Stimulated activated naive B cell treated with anti-CD40 and anti-IgM and Interleukin-4, amounts not matched to agents 10 μg/mL and 1 μg/mL and 100 μg/mL, for 72 hours (primary cell): ENCODE results near the gene NOLC1.

Experiments used
- ATAC-seq, 2 donors: fragments of 150-1000 bp; cut with Tn5 transposase; replicated peaks; 2 replicates each; pipeline ENCODE4 v1.10.0; 2021; ENCODE audit warnings: moderate library complexity in 1 of 2
- DNase-seq: peaks from one replicate; pipeline ENCODE4 v3.0.0; 2021
- H3K27ac Mint-ChIP-seq: one replicate; pipeline ENCODE4 v1.8.0; 2022; ENCODE audit warnings: mild to moderate bottlenecking, mixed read lengths
- H3K27me3 Mint-ChIP-seq, 2 donors: one replicate each; pipeline ENCODE4 v1.8.0; 2022; ENCODE audit warnings: mixed read lengths in 2 of 2
- H3K36me3 Mint-ChIP-seq, 2 donors: one replicate each; pipeline ENCODE4 v1.8.0; 2022; ENCODE audit warnings: mixed read lengths in 2 of 2, mild to moderate bottlenecking in 1 of 2
- H3K4me1 Mint-ChIP-seq, 2 donors: one replicate each; pipeline ENCODE4 v1.8.0; 2022; ENCODE audit warnings: mixed read lengths in 2 of 2, mild to moderate bottlenecking in 1 of 2
- H3K4me3 Mint-ChIP-seq, 2 donors: one replicate each; pipeline ENCODE4 v1.8.0; 2022; ENCODE audit warnings: mild to moderate bottlenecking in 2 of 2, mixed read lengths in 2 of 2, moderate library complexity in 1 of 2
- H3K9me3 Mint-ChIP-seq, 2 donors: one replicate each; pipeline ENCODE4 v1.8.0; 2022; ENCODE audit warnings: mixed read lengths in 2 of 2, mild to moderate bottlenecking in 1 of 2

NOLC1 gene

DNA sequence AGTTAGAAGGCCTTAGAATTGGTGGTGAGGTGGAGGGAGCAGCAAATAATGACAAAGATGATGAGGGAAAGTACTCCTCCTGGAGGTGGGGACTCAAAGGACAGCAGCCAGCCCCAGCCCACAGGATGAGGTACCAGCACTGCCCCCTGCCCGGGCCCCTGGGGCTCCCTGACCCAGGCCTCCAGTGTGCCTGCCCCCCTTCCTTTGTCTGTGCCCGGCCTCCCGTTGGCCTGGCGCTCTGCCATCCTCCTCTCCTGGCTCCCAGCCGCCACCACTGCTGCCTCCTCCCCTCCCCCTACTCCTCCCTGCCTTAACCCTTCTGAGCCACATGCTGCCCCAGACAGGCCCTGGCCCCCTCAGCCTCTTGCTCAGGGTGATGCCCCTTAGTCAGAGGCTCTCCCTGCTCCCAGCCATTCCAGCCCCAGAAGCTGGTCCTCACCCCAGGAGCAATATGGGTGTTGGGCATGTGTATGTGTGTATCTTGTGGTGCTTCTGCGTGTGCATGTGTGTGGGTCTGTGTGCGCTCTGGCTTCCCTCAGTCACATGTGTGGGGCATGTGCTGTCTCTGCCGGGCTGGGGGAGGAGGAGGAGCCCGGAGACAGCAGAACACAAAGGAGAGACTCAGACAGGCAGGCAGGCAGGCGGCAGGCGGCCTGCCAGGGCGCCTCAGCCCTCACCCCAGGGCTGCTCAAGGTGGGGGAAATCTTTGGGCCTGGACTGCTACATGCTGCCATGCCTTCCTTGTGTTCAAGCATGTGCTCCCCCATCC lies 34.6 kb upstream of the NOLC1 start:
- Mint-ChIP-seq H3K4me1 (peaks cover 62 to 78% of the 10 kb centered on the region in 2 donors), H3K9me3 (no peaks in the 10 kb centered on the region), H3K4me3 (peak overlapping the region; percentile 96 to 98), H3K36me3 (peaks cover 2 to 4% of the 10 kb centered on the region in 2 donors), H3K27me3 (no peaks in the 10 kb centered on the region), H3K27ac (peak overlapping the region; percentile 92)
- DNase-seq (peak; percentile 24), ATAC-seq (peak; percentile 8 to 13)

DNA sequence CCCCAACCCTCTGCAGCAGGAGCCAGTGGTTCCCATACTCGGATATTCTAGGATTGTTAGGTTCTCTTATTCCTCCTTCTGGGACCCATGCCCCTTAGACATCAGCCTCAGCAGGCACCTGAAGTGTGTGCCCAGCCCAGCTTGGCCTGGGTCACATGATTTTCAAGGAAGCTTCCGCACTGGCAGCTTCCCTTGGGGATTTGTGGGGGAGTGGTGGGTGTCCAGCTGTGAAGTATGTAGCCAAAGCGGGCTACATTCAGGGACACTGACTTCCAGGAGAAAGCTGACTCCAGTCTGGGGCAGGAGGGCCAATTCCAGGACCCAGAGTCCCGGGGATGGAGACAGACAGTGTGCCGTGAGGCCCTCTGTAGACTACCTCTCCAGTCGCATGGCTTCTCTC lies 33.3 kb upstream of the NOLC1 start:
- Mint-ChIP-seq H3K4me3 (peak overlapping the region; percentile 96 to 98), H3K9me3 (no peaks in the 10 kb centered on the region), H3K4me1 (peaks cover 57 to 65% of the 10 kb centered on the region in 2 donors), H3K36me3 (peaks cover 0 to 4% of the 10 kb centered on the region in 2 donors), H3K27ac (peak overlapping the region; percentile 92), H3K27me3 (no peaks in the 10 kb centered on the region)
- DNase-seq (peak; percentile 61), ATAC-seq (peak in 1 of 2 donors; percentile 2)

DNA sequence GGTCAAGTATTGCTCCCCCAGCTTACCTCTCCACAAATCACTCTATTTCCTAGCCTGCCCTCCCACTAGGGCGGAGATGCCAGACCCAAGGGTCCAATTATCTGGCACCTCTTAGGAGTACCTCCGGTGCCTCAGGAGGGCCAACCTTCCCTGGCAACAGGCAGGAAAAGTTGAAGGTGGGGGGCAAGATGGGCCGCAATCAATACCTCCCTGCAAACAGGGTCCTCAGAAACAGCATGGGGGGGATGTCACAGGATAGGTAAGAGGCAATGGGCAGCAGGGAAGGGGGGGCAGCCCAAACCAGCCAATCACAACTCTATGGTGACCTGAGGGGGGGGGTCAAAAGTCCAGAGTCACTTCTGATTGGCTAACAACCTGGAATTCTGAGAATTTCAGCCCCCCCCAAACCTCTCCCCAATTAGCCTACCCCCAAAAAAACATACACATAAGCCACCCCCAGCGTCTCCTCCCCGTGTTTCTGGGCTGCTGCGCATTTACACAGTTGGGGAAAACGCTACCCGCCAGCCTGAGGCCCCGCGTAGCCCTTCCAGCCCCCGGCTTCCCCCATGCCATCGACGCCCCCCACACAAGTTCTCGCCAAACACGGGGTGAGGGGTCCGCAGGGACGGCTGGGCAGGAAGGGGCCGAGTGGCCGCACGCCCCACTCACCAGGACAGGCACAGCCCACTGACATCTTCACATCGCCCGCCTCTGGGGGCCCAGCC lies 32.6 kb upstream of the NOLC1 start:
- H3K36me3 Mint-ChIP-seq: peaks cover 0 to 4% of the 10 kb centered on the region in 2 donors

DNA sequence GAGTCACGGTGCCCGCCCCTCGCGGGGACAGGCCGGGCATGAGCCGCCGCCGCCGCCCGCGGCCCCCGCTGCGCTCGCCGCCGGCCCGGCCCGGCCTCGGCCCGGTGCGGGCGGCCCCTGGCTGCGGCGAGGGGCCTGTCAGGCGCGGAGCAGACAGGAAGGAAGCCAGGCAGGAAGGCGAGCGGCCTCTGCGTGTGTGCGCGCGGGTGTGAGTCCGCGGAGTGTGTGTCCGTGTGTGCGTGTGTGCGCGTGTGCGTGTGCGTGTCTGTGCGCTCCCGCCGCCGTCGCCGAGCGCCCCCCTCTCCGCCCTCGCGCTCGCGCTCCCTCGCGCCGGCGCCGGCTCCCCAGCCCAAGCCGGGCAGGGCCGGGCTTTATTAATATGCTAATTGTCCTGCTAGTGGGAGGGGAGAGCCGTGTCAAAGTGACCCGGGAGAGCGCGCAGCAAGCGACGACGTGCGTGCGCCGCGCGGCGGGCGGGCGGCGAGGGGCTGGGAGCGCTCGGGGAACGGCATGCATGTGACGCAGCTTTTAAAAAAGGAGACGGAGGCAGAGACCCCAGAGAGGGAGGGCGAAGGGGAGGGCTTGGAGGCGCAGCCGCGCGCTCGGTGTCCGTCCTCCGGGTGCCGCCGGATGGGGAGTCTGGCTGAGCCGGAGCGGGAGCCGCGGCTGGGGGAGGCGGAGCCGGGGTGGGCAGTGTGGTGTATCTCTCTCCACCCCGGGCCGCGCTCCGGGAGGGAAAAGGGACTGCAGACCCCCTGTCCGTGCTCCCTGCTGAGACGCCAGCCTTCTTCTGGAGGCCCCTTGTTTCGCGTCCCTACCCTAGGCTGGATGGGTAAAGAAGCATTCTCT lies 31.8 kb upstream of the NOLC1 start, which contains the start of gene LDB1:
LDB1 (minus strand) TSS at position 227 of the 849 bp plus-strand sequence. CDS start 258 bp downstream, outside the sequence.
- no peaks in the 10 kb centered on the region for H3K9me3 Mint-ChIP-seq
- no peaks in the 10 kb centered on the region for H3K36me3 Mint-ChIP-seq
- DNase-seq: peak; percentile 74
- peak within 1 kb of the TSS; percentile 92 for H3K27ac Mint-ChIP-seq
- ATAC-seq: peak; percentile 72 to 78
- H3K4me1 Mint-ChIP-seq: peaks cover 49 to 56% of the 10 kb centered on the region in 2 donors
- H3K4me3 Mint-ChIP-seq: peak within 1 kb of the TSS; percentile 96 to 98
- no peaks in the 10 kb centered on the region for H3K27me3 Mint-ChIP-seq

More for the DNA sequence above, 32.6 kb upstream of the NOLC1 start:
- Mint-ChIP-seq H3K9me3 (no peaks in the 10 kb centered on the region), H3K27me3 (no peaks in the 10 kb centered on the region), H3K27ac (peak overlapping the region; percentile 92), H3K4me3 (peak overlapping the region; percentile 96 to 98), H3K4me1 (peaks cover 56 to 64% of the 10 kb centered on the region in 2 donors)
- DNase-seq (peak; percentile 39), ATAC-seq (peak; percentile 33 to 40)

DNA sequence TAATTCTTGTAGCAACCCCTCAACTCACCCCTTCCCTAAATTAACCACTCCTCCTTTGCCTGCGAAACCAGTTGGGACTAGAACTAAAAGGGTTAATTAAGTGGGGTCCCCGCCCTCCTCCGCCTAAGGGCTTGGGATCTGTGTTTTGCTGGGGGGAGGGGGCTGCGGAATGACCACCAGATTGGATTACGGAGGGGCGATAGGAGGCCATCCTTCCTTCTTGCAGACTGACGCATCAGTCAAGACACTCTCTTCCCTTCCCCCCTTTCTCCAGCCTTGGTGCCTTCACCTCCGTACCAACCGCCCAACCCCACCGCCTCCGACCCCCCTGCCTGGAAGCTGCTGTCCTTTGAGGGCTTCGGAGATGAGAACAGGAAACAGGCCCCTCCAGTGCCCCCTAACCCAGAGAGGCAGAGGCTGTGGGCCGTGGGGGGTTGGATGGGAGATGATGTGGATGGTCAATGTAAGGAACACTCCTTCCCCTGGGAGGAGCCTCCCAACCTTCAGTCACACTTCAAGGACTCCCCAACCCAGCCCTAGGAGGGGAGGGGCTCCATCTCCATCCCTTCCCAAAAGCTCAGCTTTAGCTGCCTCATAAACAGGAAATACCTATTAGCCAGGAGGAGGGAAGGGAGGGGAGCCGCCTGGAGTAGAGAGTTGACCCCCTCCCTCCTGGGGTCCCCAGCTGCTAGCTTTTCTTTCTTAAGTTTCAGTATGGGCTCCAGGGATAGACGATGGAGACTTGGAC lies 31.0 kb upstream of the NOLC1 start:
- peak; percentile 12 for DNase-seq
- peaks cover 42 to 48% of the 10 kb centered on the region in 2 donors for H3K4me1 Mint-ChIP-seq
- H3K27me3 Mint-ChIP-seq: no peaks in the 10 kb centered on the region
- no peak for ATAC-seq
- peak overlapping the region; percentile 96 to 98 for H3K4me3 Mint-ChIP-seq
- H3K36me3 Mint-ChIP-seq: no peaks in the 10 kb centered on the region
- H3K27ac Mint-ChIP-seq: peak overlapping the region; percentile 92
- no peaks in the 10 kb centered on the region for H3K9me3 Mint-ChIP-seq

DNA sequence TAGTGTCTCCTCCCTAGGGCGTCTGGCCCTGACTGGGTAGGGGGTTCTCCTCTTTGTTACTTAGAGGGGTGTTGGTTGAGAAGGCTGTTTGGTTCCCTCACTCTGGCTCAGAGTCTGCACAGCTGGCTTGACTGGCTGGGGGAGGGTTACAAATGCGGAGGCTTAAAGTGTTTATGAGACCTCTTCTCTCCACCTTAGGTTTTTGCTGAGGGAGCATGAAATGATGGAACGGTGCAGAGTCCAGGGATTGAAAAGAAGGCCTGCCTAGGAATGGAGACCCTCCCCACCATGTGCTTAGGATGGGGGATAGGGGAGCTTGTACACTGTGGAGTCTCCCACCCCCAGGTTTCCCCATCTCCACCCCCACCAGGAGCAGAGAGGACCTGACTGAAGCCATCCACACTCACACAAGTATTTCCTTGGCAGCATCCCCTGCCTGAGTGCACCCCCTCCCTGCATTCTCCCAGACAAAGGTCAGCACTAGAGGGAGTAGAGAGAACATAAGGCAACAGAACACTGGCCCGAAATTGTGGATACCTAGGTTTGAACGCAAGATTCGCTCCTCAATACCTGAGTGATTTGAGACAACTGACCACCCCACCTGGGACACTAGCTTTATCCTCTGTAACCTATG lies 30.3 kb upstream of the NOLC1 start:
- Mint-ChIP-seq H3K4me1 (peaks cover 36 to 41% of the 10 kb centered on the region in 2 donors), H3K27ac (peak overlapping the region; percentile 37), H3K36me3 (no peaks in the 10 kb centered on the region), H3K27me3 (no peaks in the 10 kb centered on the region), H3K4me3 (peak overlapping the region; percentile 96 to 98), H3K9me3 (no peaks in the 10 kb centered on the region)
- DNase-seq (no peak), ATAC-seq (no peak)

DNA sequence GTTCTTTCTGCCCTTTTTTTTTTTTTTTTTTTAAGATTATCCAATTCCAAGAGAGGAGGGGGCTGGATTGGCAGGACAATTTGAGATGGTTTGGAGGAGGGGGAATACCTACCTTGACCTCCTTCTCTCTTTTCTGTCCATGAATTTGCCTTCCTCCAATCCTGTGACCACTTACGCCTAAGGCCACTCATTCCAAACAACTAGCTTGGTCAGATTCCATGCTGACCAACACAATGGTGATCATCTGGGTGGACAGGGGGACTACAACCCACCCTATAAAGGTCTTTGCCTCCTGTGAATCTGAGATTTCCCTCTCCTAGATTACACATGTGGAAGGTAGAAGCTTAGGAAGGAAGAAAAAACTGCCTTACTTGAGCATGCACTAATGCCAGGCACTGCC lies 29.7 kb upstream of the NOLC1 start:
- DNase-seq (no peak), ATAC-seq (no peak)
- no peak overlapping the region for H3K27ac Mint-ChIP-seq
- no peak overlapping the region for H3K4me3 Mint-ChIP-seq
- peaks cover 30 to 35% of the 10 kb centered on the region in 2 donors for H3K4me1 Mint-ChIP-seq
- H3K27me3 Mint-ChIP-seq: no peaks in the 10 kb centered on the region
- H3K9me3 Mint-ChIP-seq: no peaks in the 10 kb centered on the region
- no peaks in the 10 kb centered on the region for H3K36me3 Mint-ChIP-seq

DNA sequence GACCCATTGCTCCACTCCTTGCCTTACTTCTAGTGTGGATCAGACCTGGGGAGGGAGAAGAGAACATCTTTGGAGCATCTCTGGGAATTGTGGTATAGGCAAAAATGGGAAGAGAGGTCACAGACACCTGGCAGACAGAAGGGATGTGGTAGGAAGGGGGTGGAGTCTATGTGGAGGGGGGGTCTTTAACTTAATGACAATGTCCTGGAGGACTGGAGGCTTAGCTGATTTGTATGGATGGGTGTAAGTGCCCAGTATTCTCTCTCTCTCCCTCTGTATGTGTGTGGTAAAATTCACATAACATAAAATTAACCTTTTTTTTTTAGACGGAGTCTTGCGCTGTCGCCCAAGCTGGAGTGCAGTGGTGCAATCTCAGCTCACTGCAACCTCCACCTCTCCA lies 29.0 kb upstream of the NOLC1 start:
- Mint-ChIP-seq H3K4me1 (peaks cover 23 to 27% of the 10 kb centered on the region in 2 donors), H3K27me3 (no peaks in the 10 kb centered on the region), H3K27ac (no peak overlapping the region), H3K4me3 (no peak overlapping the region), H3K9me3 (no peaks in the 10 kb centered on the region), H3K36me3 (no peaks in the 10 kb centered on the region)
- ATAC-seq: no peak
- no peak for DNase-seq

DNA sequence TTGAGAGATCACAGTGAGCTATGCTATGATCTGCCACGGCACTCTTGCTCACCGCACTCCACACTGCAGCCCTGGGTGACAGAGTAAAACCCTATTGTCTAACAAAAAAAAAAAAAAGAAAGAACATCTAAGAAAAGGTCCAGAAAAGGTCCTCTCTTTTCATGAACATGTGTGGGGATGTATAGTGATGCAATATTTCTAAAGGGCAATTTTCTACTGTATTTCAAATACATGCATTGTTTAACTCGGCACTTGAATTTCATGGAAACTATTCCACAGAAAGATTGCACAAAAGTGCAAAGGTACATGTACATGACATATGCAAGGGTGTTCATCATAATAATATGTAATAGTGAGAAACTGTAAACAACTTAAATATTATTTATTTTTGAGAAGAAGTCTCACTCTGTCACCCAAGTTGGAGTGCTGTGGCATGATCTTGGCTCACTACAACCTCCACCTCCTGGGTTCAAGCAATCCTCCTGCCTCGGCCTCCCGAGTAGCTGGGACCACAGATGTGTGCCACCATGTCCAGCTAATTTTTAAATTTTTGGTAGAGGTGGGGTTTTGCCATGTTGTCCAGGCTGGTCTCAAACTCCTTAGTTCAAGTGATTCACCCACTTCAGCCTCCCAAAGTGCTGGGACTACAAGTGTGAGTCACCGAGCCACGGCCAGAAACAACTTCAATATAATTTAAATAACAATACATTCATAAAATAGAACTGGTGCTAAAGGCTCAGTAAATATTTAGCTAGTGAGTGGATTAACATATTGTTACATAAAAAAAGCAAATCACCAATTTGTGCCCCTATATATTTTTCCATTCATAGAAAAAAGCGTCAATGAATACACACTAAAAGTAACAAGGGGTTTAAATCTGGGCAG lies 20.7 kb upstream of the NOLC1 start:
- no peak for ATAC-seq

DNA sequence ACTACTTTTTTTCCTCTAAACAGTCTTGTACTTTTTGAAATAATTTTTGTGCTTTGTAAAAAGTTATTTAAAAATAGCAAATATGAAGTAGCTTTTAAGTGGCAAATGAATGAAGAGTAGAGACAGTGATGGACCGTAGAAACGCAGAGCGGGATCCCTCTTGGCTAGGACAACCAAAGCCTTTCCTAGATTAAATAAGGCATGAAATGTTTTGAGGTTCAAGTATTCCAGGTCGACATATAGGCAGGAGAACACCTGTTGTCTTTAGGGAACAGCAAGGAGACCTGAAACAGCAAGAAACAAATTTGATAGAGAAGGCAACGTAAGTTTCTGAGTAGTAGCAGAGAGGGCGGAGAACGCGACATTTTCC lies 20.0 kb upstream of the NOLC1 start:
- DNase-seq (no peak), ATAC-seq (no peak)
- Mint-ChIP-seq H3K27ac (no peak overlapping the region), H3K4me1 (peaks cover 24 to 32% of the 10 kb centered on the region in 2 donors), H3K36me3 (peaks cover 17 to 27% of the 10 kb centered on the region in 2 donors), H3K9me3 (no peaks in the 10 kb centered on the region), H3K4me3 (peak overlapping the region; percentile 92 to 95), H3K27me3 (no peaks in the 10 kb centered on the region)

More for the DNA sequence above, 20.7 kb upstream of the NOLC1 start:
- Mint-ChIP-seq H3K27me3 (no peaks in the 10 kb centered on the region), H3K4me1 (peaks cover 24 to 28% of the 10 kb centered on the region in 2 donors), H3K4me3 (no peak overlapping the region), H3K9me3 (no peaks in the 10 kb centered on the region), H3K27ac (no peak overlapping the region), H3K36me3 (peaks cover 17 to 27% of the 10 kb centered on the region in 2 donors)
- DNase-seq: no peak

DNA sequence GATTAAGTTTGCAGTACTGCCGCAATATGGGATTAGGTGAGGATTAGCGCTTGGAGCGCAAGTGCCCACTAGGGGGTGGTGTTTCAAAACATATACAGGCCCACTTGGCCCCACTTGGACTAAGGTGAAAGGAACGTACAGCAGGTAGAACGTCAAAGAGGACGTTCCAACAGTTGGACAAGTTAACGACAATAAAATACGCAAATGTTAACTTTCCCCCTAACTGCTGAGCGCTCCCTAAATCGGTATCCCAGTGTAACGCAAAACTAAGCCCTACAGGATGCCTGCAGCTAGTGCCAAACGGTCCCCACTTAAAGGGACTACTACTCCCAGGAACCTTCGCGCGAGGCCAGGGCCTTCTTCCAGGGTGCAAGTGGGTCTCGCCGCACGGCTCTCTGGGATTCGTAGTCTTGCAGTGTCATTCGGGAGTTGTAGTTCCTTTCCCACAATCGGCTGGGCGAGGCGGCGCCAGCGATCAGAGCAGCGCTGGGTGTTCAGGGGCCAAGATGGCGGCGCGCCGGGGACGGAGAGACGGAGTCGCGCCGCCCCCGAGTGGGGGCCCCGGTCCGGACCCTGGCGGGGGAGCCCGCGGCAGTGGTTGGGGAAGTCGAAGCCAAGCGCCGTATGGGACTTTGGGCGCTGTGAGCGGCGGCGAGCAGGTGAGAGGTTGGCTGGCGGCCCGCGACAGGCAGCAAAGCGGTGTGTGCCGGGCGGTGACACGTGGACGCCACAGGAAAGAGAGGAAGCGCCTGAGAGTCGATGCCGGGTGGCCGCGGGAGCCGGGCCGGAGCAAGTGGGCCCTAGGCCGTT lies 19.4 kb upstream of the NOLC1 start, which contains the start of gene PPRC1:
PPRC1 (plus strand) TSS at position 478 of the 810 bp plus-strand sequence; CDS start at position 507, 29 bp downstream.
- H3K36me3 Mint-ChIP-seq: peaks cover 20 to 30% of the 10 kb centered on the region in 2 donors
- H3K27me3 Mint-ChIP-seq: no peaks in the 10 kb centered on the region
- peak within 1 kb of the TSS; percentile 99 for H3K27ac Mint-ChIP-seq
- H3K4me1 Mint-ChIP-seq: peaks cover 24 to 38% of the 10 kb centered on the region in 2 donors
- no peaks in the 10 kb centered on the region for H3K9me3 Mint-ChIP-seq
- H3K4me3 Mint-ChIP-seq: peak within 1 kb of the TSS; percentile 92 to 95
- ATAC-seq (peak; percentile 94), DNase-seq (peak; percentile 96)
